ENCODE results near the gene ZKSCAN7. TPM values are rescaled to one million over a fixed set of nuclear protein-coding genes. Genes with fewer than 3 reads are reported as not detected.

ZKSCAN7 gene
- total and polyA plus RNA-seq, 2 of the 13 experiments (the other 11 are each of a cell fraction or from before 2014, with no cell fraction given), result 2.3 to 3.8 TPM

DNA sequence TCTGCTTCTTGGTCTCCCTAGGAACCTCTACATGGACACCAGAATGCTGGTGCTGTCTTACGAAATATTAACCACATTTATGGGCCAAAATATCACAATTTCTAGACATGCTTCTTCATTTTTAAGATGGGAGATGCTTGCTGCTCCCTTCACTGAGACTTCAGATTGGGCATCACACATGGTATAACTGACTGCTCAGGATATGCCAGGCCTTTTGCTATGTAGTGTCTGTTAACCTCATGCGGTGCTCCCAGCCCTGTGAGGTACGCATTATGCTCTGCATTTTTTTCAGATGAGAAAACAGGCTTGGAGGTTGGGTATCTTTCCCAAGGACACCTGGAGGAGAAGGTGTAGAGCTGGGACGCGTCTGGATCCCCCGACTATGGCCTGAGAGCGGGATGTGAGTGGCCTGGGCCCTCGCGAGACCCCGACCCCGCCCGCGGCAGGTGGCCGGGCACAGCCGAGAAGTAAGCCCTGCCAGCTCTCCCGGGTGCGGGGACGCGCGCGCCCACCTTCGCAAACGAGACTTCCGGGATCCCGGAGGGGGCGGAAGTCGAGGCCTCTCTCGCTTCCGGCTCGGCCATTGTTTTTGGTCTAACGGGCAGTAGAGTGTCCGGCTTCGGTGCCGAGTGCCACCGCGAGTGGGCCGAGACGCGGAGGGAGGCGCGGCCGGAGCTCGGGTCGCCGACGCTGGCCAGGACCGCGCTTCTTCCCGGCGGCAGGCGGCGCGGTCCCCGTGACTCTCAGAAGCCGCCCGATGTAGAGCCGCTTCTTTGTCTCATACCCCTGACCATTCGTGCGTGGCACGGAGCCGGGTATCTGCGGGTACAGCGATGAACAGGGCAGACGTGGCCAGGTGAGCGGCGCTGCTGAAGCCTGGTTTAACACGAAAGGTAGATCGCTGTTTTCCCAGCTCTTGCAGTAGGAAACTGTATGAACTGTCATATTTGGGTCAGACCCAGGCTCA lies at the start of gene ZKSCAN7 (continued):
- TF ChIP-seq NPAS2 (CRISPR knock-in tag; IDR thresholded peaks at IDR 0.05; ENCODE audit: borderline replicate concordance), result no peak
- no peak for TF ChIP-seq ZNF180 (CRISPR knock-in tag; IDR thresholded peaks at IDR 0.05; ENCODE audit: borderline replicate concordance, low read depth)
- peak; percentile 76 for TF ChIP-seq ZBTB38 (CRISPR knock-in tag; IDR thresholded peaks at IDR 0.05)
- TF ChIP-seq, protein P1, sequence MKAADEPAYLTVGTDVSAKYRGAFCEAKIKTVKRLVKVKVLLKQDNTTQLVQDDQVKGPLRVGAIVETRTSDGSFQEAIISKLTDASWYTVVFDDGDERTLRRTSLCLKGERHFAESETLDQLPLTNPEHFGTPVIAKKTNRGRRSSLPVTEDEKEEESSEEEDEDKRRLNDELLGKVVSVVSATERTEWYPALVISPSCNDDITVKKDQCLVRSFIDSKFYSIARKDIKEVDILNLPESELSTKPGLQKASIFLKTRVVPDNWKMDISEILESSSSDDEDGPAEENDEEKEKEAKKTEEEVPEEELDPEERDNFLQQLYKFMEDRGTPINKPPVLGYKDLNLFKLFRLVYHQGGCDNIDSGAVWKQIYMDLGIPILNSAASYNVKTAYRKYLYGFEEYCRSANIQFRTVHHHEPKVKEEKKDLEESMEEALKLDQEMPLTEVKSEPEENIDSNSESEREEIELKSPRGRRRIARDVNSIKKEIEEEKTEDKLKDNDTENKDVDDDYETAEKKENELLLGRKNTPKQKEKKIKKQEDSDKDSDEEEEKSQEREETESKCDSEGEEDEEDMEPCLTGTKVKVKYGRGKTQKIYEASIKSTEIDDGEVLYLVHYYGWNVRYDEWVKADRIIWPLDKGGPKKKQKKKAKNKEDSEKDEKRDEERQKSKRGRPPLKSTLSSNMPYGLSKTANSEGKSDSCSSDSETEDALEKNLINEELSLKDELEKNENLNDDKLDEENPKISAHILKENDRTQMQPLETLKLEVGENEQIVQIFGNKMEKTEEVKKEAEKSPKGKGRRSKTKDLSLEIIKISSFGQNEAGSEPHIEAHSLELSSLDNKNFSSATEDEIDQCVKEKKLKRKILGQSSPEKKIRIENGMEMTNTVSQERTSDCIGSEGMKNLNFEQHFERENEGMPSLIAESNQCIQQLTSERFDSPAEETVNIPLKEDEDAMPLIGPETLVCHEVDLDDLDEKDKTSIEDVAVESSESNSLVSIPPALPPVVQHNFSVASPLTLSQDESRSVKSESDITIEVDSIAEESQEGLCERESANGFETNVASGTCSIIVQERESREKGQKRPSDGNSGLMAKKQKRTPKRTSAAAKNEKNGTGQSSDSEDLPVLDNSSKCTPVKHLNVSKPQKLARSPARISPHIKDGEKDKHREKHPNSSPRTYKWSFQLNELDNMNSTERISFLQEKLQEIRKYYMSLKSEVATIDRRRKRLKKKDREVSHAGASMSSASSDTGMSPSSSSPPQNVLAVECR (CRISPR knock-in tag; IDR thresholded peaks at IDR 0.05; ENCODE audit: borderline replicate concordance), result peak; percentile 76; the same call in 1 of the 2 replicates
- TF ChIP-seq, protein P2, sequence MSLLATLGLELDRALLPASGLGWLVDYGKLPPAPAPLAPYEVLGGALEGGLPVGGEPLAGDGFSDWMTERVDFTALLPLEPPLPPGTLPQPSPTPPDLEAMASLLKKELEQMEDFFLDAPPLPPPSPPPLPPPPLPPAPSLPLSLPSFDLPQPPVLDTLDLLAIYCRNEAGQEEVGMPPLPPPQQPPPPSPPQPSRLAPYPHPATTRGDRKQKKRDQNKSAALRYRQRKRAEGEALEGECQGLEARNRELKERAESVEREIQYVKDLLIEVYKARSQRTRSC (CRISPR knock-in tag; IDR thresholded peaks at IDR 0.05; ENCODE audit: low read depth), result no peak
- no peak for TF ChIP-seq FOXP1 (IDR thresholded peaks at IDR 0.05)
- TF ChIP-seq FOXP1 (CRISPR knock-in tag; IDR thresholded peaks at IDR 0.05), result no peak
- TF ChIP-seq, protein P3, sequence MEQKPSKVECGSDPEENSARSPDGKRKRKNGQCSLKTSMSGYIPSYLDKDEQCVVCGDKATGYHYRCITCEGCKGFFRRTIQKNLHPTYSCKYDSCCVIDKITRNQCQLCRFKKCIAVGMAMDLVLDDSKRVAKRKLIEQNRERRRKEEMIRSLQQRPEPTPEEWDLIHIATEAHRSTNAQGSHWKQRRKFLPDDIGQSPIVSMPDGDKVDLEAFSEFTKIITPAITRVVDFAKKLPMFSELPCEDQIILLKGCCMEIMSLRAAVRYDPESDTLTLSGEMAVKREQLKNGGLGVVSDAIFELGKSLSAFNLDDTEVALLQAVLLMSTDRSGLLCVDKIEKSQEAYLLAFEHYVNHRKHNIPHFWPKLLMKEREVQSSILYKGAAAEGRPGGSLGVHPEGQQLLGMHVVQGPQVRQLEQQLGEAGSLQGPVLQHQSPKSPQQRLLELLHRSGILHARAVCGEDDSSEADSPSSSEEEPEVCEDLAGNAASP (CRISPR knock-in tag; IDR thresholded peaks at IDR 0.05; ENCODE audit: borderline replicate concordance), result no peak
- peak; percentile 54 for TF ChIP-seq ISL2 (CRISPR knock-in tag; IDR thresholded peaks at IDR 0.05)
- TF ChIP-seq, protein P4, sequence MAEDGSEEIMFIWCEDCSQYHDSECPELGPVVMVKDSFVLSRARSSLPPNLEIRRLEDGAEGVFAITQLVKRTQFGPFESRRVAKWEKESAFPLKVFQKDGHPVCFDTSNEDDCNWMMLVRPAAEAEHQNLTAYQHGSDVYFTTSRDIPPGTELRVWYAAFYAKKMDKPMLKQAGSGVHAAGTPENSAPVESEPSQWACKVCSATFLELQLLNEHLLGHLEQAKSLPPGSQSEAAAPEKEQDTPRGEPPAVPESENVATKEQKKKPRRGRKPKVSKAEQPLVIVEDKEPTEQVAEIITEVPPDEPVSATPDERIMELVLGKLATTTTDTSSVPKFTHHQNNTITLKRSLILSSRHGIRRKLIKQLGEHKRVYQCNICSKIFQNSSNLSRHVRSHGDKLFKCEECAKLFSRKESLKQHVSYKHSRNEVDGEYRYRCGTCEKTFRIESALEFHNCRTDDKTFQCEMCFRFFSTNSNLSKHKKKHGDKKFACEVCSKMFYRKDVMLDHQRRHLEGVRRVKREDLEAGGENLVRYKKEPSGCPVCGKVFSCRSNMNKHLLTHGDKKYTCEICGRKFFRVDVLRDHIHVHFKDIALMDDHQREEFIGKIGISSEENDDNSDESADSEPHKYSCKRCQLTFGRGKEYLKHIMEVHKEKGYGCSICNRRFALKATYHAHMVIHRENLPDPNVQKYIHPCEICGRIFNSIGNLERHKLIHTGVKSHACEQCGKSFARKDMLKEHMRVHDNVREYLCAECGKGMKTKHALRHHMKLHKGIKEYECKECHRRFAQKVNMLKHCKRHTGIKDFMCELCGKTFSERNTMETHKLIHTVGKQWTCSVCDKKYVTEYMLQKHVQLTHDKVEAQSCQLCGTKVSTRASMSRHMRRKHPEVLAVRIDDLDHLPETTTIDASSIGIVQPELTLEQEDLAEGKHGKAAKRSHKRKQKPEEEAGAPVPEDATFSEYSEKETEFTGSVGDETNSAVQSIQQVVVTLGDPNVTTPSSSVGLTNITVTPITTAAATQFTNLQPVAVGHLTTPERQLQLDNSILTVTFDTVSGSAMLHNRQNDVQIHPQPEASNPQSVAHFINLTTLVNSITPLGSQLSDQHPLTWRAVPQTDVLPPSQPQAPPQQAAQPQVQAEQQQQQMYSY (CRISPR knock-in tag; IDR thresholded peaks at IDR 0.05), result no peak
- no peak for TF ChIP-seq ZNF724P (CRISPR knock-in tag; IDR thresholded peaks at IDR 0.05; ENCODE audit: borderline replicate concordance)
- 0 out of 2 replicates have a peak, but pooled peaks have one; percentile 39 for TF ChIP-seq ZNF816 (CRISPR knock-in tag; IDR thresholded peaks at IDR 0.05; ENCODE audit: borderline replicate concordance)
- TF ChIP-seq ZNF841 (CRISPR knock-in tag; IDR thresholded peaks at IDR 0.05; ENCODE audit: borderline replicate concordance), result 0 out of 2 replicates have a peak, but pooled peaks have one; percentile 36
- TF ChIP-seq, protein P5, sequence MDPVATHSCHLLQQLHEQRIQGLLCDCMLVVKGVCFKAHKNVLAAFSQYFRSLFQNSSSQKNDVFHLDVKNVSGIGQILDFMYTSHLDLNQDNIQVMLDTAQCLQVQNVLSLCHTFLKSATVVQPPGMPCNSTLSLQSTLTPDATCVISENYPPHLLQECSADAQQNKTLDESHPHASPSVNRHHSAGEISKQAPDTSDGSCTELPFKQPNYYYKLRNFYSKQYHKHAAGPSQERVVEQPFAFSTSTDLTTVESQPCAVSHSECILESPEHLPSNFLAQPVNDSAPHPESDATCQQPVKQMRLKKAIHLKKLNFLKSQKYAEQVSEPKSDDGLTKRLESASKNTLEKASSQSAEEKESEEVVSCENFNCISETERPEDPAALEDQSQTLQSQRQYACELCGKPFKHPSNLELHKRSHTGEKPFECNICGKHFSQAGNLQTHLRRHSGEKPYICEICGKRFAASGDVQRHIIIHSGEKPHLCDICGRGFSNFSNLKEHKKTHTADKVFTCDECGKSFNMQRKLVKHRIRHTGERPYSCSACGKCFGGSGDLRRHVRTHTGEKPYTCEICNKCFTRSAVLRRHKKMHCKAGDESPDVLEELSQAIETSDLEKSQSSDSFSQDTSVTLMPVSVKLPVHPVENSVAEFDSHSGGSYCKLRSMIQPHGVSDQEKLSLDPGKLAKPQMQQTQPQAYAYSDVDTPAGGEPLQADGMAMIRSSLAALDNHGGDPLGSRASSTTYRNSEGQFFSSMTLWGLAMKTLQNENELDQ (CRISPR knock-in tag; IDR thresholded peaks at IDR 0.05; ENCODE audit: borderline replicate concordance), result no peak
- TF ChIP-seq RAD21 (CRISPR knock-in tag; IDR thresholded peaks at IDR 0.05), result peak; percentile 35; the same call in 1 of the 2 replicates
